Left cardiac atrium (tissue), 4 donors: ENCODE results near the gene CSN3. TPM values are rescaled to one million over a fixed set of nuclear protein-coding genes. Genes with fewer than 3 reads are reported as not detected.

ENCODE experiments used
- ATAC-seq, 2 donors: fragments of 200-7000 bp; cut with Tn5 transposase; one replicate each; pipeline ENCODE4 v1.9.1; 2020; ENCODE audit warnings: mild to moderate bottlenecking in 2 of 2, moderate library complexity in 2 of 2
- DNase-seq: peaks from one replicate; pipeline ENCODE4 v3.0.0-alpha.2; 2020
- intact Hi-C, 2 donors: fragments of 100-400 bp; cut with DNase I; formaldehyde crosslinking; loops; one replicate each; pipeline versions ENCODE4 v1.14.1 to v1.15.1; 2022 to 2023
- total RNA-seq, 2 donors: library from RNA; stranded (reverse); fragmentation: NEBNext Ultra II Directional; extraction: Animal tissue kit (Norgen Biotek cat#: 25700); gene quantifications; one replicate each; pipeline ENCODE4 v1.2.1, GENCODE V29; 2021
- donor health status: DM: no; HTN: yes; CAD: no.
- donor health status: DM: no; HTN: yes; CAD: no; lungs with severe emphysema.
- donor health status: DM: yes; HTN: yes; CAD: no.
- donor health status: Dilated cardiomyopathy.

The CSN3 gene
- total RNA-seq, 2 donors from 2014 or later, result not detected

- DNase-seq, result no peak
- intact Hi-C loops, result no loop called here
Observed at GRCh38 chr4:70280567-70280966, 38.2 kb downstream of the CSN3 start.

DNA sequence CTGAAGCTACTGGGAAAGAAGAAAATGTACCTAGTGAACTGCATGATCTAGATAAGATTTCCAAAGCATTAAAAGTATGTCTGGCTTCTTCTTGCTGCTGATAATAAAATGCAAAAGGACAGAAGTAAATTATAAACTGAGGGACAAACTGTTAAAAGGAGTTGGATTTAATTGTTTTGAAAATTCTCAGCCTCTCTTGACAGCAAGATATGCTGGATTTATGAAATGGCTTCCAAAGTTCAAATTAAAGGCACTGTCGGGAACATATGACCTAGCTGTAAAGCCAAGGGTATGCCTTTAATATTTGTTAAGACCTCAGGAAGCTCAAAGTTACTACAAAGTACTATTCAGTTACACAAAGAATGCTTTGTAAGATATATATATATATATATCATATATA is 46.3 kb downstream of the CSN3 start:
- intact Hi-C loops, result no loop called here
- ATAC-seq (no peak), DNase-seq (no peak)

More at GRCh38 chr4:70280567-70280966, 38.2 kb downstream of the CSN3 start:
- no peak for ATAC-seq

GRCh38 chr4:70291341-70291740 is 48.9 kb downstream of the CSN3 start:
- intact Hi-C loops, result no loop called here
- ATAC-seq, result no peak
- no peak for DNase-seq

- intact Hi-C loops, result no loop called here
- ATAC-seq, result no peak
- DNase-seq, result no peak
Observed at GRCh38 chr4:70297576-70297975, 55.2 kb downstream of the CSN3 start.

DNA sequence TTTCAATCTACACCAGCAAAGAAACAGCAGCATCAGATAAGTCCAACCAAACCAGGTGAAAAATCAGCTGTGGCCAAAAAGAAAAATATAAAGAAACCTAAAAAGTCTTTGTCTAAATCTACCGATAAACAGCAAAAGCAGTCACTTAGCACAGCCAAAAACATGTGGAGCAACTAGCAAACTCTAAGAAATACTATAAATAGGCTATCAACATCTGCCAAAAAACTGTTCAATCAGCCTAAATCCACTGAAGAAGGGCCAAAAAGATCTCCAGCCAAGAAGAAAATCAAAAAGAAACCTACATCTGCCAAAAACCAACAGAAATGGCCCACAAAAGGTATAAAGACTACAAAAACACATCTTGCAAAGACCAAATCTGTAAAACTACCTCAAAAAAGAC is 55.7 kb downstream of the CSN3 start:
- ATAC-seq (no peak), DNase-seq (no peak)
- intact Hi-C loops, result no loop called here

DNA sequence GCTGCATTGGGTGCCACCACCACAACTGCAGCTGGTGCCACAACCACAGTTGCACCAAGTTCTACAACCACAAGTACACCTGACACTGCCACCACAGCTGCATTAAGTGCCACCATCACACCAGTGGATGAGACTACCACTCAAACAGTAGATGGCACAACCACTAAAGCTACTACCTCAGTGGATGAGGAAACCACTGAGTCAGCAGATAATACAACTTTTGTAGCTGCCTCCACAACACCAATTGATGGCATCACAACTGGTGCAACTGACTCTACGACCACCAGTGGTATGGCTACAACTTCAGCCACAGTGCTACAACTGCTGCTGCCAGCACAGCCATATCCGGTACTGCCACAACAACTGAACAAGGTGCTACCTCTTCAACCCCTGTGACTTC is 57.2 kb downstream of the CSN3 start:
- no peak for DNase-seq
- intact Hi-C loops, result no loop called here
- ATAC-seq, result no peak

DNA sequence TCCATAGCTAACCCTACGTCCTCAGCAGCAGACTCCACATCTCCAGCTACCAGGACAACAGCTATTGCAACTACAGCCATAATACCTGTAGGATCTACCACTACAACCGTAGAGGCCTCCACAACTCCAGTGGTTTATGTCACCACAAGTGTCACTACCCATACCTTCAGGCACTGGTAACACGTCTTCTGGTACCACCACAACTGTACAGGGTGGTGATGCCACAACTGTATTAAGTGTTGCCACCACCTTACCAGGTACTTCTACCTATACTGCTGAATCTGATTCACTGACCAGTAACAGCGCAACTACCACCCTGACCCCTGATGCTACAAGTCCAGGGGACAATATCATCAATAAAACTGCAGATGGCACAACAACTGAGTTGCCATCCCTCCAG is 57.8 kb downstream of the CSN3 start:
- DNase-seq, result no peak
- intact Hi-C loops, result no loop called here
- ATAC-seq, result no peak

Other genes with a start within 250 kb of the CSN3 start
- gene STATH, start 246.6 kb upstream of the CSN3 start, total RNA-seq, result not detected
- gene HTN3, start 214.1 kb upstream of the CSN3 start, total RNA-seq, result not detected
- gene HTN1, start 192.2 kb upstream of the CSN3 start, total RNA-seq, result not detected
- gene PRR27, start 88.4 kb upstream of the CSN3 start, total RNA-seq, result not detected
- gene ODAM, start 46.9 kb upstream of the CSN3 start, total RNA-seq, result not detected
- not detected for gene FDCSP, start 16.5 kb upstream of the CSN3 start, total RNA-seq
- not detected for gene CABS1, start 92.4 kb downstream of the CSN3 start, total RNA-seq
- not detected for gene SMR3A, start 118.2 kb downstream of the CSN3 start, total RNA-seq
- not detected for gene SMR3B, start 140.5 kb downstream of the CSN3 start, total RNA-seq
- gene OPRPN, start 155.3 kb downstream of the CSN3 start, total RNA-seq, result not detected
- gene MUC7, start 229.6 kb downstream of the CSN3 start, total RNA-seq, result not detected